GM12873 (cell line): ENCODE results near the gene TLCD1.

ENCODE experiments used
- CTCF ChIP-seq: IDR thresholded peaks from 2 replicates; pipeline ENCODE4 v1.5.1; 2012; ENCODE audit warnings: low read depth, mild to moderate bottlenecking, moderate library complexity, low read length, control low read depth; ENCODE audit not compliant: insufficient read depth; ENCODE audit errors: missing control alignments

The TLCD1 gene

DNA sequence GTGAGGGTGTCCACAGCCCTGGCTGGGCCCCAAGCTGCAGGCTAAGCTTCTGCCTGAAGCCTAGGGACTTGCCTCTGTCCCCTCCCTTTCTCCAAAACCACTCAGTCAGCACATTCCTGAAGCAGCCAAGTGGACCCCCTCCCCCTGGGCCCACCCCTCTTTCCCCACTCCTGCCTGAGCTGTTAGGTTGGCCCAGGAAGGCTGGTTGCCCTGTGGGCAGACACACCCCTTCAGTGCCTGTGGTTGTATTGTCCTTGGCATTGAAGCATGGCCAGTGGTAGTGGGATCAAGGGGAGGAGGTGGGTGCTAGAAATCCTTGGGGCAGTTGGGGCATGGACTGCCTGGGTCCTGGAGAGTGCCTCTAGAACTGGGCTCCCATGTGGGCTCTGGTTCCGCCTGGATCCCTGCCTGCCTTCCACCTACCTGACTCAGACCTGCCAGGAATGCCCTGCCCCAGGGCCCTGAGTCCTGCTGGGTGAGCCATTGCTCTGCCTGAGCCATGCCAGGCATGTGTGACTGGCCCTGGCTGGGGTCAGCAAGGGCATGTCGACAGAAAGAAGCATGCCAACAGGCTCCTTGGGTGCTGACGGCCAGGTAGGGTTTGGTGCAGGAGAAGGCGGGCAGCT, 19.9 kb upstream of the TLCD1 start:
- TF ChIP-seq CTCF = no peak

DNA sequence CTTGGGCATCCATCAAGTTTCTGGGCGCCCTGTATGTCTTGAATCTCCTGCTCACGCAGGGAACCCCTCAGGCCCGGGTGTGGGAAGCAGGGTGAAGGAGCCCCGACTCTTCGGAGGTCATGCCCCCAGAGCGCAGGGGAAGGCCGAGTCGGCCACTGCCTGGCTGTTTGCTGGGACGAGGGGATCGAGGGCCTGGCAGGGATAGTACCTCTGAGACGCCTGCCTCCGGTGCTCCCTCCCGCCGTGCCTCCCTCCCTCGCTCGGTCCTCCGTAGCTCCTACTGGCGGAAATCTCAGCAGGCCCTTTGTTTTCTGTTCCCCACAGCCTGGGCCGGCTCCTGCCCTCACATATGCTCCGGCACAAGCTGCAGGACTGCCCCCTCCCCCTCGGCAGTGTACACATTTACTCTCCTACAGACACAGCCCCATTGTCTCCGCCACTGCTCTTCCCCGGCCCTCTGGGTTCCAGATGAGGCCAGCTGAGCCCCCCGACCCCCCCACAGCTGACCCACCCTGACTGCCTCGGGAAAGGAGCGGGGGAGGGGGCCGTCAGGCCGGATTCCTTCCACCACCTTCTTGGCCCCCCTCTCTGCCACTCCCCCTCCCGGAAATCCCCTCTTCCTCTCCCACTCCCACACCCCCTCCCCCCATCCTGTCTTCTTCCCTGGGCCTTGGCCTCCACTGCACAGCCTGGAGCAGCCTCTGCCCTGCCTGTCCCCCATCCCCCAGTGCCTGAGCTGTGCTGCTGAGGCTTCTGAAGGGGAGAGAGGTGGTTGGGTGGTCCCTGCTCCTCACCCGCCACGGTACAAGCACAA, 19.1 kb upstream of the TLCD1 start:
- TF ChIP-seq CTCF = no peak

DNA sequence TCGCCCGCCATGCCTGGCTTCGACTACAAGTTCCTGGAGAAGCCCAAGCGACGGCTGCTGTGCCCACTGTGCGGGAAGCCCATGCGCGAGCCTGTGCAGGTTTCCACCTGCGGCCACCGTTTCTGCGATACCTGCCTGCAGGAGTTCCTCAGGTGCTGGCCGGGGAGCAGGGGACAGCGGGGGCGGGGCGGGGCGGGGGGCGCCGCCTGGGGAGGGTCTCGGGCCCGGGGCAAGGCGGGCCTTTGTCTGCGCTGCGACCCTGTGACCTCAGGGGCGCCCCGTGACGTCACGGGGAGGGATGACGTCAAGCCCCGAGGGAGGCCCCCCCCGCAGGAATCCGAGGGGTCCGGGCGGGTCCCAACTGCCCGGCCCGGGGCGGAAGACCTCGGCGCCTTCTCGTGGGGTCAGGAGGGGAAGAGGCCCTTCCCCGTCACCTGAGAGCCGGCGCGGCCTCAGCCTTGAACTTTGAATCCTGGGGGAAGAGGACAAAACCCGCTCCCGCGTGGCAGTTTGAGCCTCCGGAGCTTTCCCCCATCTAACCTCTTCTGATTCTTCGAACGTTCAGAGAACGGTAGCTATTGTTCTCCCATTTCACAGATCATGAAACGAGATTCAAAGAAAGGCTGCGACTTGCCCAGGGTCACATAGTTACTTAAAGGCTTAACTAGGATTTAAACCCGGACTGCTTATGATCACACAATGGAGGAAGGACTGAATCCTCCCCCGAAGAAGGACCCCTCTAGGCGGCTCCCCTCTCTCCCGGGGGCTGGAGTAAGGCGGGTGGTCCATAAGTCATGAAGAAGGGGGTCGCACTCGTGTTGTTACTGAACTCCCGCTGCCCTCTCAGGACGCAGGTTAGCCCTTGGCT, 18.3 kb upstream of the TLCD1 start:
- TF ChIP-seq CTCF = no peak

- peak; percentile 10 for TF ChIP-seq CTCF
Measured at GRCh38 chr17:28743243-28744103, 17.4 kb upstream of the TLCD1 start, which contains the start of gene TRAF4. Gene TRAF4 (plus strand): TSS chr17:28744011. CDS start chr17:28744113, 102 bp downstream.

DNA sequence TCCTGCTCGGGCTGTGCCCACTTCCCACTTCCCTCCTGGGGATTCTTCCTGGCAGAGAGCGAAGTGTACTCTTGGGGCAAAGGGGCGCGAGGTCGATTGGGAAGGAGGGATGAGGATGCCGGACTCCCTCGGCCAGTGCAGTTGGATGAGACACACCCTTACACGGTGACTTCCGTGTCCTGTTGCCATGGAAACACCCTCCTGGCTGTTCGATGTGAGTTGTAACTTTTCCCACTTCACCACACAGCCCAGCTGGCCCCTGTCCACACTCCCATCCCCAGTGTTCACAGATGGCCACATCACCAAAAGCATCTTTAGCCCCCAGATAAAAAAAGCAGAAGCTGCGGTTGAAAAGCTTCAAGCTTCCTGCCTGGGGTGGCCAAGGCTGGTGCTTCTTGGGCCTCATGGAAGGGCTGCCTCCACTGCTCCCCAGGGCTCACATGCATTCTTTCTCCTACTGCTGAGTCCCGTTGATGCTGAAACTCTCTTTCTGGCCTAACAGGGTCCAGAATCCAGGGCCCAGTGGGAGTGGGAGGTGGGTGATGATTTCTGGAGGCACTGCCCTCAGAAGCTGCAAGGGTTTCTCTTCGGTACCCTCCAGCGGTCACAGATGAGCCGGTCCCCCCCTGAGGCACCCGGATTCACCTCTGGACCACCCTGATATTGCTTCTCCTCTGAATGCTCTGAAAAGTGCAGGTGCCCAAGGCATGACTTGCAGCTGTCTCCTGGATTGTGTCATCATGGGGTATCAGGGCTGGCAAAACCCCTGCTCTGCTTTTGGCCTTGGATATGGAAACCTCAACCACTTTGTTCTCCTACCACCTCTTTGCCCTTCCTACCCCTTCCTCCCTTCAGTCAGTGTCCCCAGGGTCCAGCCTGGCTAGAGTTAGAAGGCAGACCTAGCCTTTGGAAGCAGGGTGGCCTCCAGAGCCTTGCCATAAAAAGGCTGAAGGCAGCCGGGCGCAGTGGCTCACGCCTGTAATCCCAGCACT, 15.6 kb upstream of the TLCD1 start:
- TF ChIP-seq CTCF = no peak

DNA sequence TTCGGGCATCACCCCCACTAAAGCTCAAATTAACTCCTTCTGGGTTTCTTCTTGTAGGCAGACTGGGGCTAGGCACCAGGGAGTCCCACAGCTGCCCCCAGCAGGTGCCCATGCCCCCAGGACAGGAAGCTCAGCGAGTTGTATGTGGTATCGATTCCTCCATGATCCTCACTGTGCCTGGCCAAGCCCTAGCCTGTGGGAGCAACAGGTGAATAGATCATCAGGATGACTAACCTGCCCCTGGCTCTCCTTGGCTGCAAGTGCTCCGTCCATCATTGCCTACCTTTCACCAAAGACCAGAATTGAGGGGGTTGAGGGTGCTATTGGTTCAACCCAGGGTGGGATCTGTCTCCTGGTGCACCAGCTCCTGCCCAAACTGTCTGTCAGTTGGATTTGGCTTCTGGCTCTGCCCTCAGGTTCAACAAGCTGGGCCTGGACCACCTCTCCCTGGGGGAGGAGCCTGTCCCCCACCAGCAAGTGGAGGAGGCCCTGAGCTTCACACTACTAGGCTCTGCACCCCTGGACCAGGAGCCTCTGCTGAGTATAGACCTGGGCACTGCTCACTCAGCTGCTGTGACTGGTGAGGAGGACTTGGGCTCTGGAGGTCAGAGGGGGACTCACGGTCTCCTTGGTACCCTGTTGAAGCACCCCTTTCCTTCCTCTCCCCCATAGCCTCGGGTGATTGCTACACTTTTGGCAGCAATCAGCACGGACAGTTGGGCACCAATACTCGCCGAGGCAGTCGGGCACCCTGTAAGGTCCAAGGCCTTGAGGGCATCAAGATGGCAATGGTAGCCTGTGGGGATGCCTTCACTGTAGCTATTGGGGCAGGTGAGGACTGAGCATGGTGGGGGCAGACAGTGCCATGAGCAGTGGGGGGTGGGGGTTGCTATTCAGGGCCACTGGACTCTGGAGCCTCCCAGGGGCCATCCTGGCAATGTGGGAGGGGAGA, 14.6 kb upstream of the TLCD1 start:
- TF ChIP-seq CTCF = no peak
